ENCODE data around the gene RASSF7. TPM values are rescaled to one million over a fixed set of nuclear protein-coding genes. Genes with fewer than 3 reads are reported as not detected.

RASSF7 gene
- total RNA-seq, 1 donor from 2014 or later, result 38.2 TPM

DNA sequence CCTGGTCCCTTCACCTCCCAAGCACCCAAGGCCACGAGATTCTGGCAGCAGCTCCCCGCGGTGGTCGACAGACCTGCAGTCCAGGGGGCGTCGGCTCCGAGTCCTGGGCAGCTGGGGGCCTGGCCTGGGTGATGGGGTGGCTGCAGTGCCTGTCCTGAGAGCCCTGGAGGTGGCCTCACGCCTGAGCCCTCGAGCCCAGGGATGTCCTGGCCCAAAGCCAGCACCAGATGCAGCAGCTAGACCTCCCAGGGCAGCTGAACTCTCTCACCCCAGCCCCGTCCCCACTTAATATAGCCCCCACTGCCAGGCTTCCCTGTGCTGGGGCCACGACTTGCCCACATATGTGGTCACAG, 6.8 kb upstream of the RASSF7 start:
- Mint-ChIP-seq H3K4me3 (ENCODE audit: low read depth) (no peak overlapping the region), H3K4me1 (ENCODE audit: low read depth) (no peaks in the 10 kb centered on the region), H3K27ac (no peak overlapping the region), H3K9me3 (ENCODE audit: low read depth) (no peaks in the 10 kb centered on the region), H3K36me3 (ENCODE audit: insufficient read depth) (no peaks in the 10 kb centered on the region), H3K27me3 (peaks cover 14% of the 10 kb centered on the region)
- DNase-seq (ENCODE audit: low spot score, unreplicated experiment), result no peak
- TF ChIP-seq, protein P1, sequence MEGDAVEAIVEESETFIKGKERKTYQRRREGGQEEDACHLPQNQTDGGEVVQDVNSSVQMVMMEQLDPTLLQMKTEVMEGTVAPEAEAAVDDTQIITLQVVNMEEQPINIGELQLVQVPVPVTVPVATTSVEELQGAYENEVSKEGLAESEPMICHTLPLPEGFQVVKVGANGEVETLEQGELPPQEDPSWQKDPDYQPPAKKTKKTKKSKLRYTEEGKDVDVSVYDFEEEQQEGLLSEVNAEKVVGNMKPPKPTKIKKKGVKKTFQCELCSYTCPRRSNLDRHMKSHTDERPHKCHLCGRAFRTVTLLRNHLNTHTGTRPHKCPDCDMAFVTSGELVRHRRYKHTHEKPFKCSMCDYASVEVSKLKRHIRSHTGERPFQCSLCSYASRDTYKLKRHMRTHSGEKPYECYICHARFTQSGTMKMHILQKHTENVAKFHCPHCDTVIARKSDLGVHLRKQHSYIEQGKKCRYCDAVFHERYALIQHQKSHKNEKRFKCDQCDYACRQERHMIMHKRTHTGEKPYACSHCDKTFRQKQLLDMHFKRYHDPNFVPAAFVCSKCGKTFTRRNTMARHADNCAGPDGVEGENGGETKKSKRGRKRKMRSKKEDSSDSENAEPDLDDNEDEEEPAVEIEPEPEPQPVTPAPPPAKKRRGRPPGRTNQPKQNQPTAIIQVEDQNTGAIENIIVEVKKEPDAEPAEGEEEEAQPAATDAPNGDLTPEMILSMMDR (IDR thresholded peaks at IDR 0.05; ENCODE audit: unreplicated experiment), result no peak

DNA sequence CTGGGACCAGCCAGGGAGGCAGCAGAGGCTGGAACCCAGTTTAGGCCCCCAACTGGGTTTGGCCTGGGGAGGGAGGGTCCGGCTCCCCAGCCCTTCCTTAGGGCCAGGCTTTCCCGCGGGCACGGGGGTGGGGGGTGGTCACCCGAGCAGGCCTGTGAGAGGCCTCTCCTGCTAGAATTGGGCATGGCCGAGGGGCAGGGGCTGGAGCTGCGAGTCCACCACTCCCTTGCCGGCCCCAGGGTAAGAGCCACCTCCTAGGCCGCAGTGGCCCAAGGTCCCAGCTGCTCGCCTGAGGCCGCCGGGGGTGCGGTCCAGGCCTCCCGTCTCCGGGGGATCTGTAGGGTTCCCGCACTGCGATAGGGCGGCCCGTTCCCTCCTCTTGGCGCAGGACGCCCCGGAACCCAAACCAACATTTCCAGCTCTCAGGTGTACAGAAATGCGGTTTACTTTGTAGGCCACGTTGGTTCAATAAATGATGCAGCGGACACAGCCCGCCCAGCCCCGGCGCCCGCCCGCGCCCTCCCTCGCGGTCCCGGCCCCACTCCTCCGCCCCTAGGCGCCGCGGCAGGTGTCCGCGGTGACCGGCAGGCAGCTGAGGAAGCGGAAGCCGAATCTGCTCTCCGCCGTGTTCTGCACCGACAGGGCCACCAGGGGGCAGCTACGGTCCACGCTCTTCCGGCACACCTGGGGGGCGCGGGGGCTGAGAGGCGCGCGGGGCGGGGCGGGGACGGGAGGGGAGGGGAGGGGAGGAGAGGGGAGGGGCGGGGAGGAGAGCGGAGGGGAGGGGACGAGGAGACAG, 6.1 kb upstream of the RASSF7 start:
- no peaks in the 10 kb centered on the region for H3K36me3 Mint-ChIP-seq (ENCODE audit: insufficient read depth)

DNA sequence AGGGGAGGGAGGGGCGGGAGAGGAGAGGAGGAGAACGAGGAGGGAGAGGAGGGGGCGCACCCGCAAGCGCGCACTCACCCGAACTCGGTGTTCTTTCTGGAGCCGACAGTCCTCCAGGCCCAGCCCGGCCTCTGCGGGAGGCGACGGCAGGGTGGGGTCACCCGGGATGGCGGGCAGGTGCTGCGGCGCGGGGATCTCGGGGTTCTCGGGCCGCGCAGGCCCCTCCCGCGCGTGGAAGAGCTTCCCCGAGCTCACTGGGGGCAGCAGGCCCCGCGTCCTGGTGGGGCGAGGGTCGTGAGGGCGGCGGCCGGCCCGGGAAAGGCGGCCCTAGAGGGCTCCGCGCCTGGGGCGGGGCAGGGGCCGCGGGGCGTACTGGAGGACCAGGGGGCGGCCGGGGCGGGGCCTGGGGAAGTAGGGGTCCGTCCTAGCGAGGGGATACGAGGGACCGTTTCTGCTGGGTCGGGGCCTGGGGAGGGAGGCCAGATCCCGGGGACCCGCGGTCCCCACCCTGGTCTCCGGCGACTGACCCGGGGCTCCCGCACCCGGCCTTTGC, 5.5 kb upstream of the RASSF7 start:
- TF ChIP-seq, protein P1 (IDR thresholded peaks at IDR 0.05; ENCODE audit: unreplicated experiment), result no peak
- Mint-ChIP-seq H3K36me3 (ENCODE audit: insufficient read depth) (no peaks in the 10 kb centered on the region), H3K4me3 (ENCODE audit: low read depth) (peak overlapping the region; percentile 33), H3K27me3 (peaks cover 14% of the 10 kb centered on the region), H3K9me3 (ENCODE audit: low read depth) (no peaks in the 10 kb centered on the region), H3K4me1 (ENCODE audit: low read depth) (peaks cover 6% of the 10 kb centered on the region), H3K27ac (no peak overlapping the region)
- DNase-seq (ENCODE audit: low spot score, unreplicated experiment), result no peak

More for the DNA sequence above, 6.1 kb upstream of the RASSF7 start:
- H3K9me3 Mint-ChIP-seq (ENCODE audit: low read depth), result no peaks in the 10 kb centered on the region
- peaks cover 14% of the 10 kb centered on the region for H3K27me3 Mint-ChIP-seq
- peaks cover 2% of the 10 kb centered on the region for H3K4me1 Mint-ChIP-seq (ENCODE audit: low read depth)
- no peak overlapping the region for H3K27ac Mint-ChIP-seq
- H3K4me3 Mint-ChIP-seq (ENCODE audit: low read depth), result no peak overlapping the region
- peak; percentile 70 for DNase-seq (ENCODE audit: low spot score, unreplicated experiment)
- TF ChIP-seq, protein P1 (IDR thresholded peaks at IDR 0.05; ENCODE audit: unreplicated experiment), result peak; percentile 61

DNA sequence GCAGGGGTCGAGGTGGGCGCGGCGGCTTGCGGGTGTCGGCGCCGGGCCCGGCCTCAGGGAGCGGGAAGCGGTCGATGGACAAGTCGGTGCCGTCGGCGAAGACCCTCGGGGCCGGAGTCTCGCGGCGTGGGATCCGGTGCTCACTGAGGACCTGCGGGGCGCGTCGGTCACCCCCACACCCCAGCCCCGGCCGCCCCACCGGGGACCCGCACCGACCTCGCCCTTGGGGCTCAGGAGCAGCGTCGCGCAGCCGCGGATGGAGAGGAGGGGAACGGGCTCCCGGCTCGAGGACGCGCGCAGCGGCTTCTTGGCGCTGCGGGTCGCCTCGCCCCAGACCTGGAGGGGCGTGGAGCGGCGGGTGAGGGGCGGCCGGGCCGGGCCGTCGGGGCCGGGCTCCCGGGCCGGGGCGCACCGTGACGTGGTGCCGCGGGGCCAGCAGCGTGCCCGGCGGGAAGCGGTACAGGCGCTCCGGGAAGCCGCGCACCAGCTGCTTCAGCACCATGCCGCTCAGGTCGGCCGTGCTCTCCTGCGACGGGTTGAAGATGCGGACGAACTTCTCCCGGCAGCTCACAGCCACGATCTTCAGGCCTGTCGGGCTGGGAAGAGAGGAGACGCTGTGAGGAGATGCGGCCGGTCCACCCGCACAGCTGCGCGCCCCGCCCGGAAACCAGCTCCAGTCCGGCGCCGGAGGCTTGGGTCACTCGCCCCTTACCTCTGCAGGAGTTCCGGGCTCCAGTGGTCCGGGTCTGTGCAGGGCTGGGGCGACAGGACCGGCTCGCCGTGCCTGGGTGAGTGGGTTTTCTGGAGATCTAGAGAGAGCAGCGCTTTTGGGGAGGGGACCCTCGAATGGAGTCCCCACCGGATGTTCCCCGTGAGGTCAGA, 4.7 kb upstream of the RASSF7 start:
- H3K27me3 Mint-ChIP-seq, result peaks cover 14% of the 10 kb centered on the region
- H3K4me3 Mint-ChIP-seq (ENCODE audit: low read depth), result peak overlapping the region; percentile 14
- DNase-seq (ENCODE audit: low spot score, unreplicated experiment), result no peak
- peaks cover 6% of the 10 kb centered on the region for H3K4me1 Mint-ChIP-seq (ENCODE audit: low read depth)
- TF ChIP-seq, protein P1 (IDR thresholded peaks at IDR 0.05; ENCODE audit: unreplicated experiment), result no peak
- no peak overlapping the region for H3K27ac Mint-ChIP-seq
- no peaks in the 10 kb centered on the region for H3K36me3 Mint-ChIP-seq (ENCODE audit: insufficient read depth)
- H3K9me3 Mint-ChIP-seq (ENCODE audit: low read depth), result no peaks in the 10 kb centered on the region

DNA sequence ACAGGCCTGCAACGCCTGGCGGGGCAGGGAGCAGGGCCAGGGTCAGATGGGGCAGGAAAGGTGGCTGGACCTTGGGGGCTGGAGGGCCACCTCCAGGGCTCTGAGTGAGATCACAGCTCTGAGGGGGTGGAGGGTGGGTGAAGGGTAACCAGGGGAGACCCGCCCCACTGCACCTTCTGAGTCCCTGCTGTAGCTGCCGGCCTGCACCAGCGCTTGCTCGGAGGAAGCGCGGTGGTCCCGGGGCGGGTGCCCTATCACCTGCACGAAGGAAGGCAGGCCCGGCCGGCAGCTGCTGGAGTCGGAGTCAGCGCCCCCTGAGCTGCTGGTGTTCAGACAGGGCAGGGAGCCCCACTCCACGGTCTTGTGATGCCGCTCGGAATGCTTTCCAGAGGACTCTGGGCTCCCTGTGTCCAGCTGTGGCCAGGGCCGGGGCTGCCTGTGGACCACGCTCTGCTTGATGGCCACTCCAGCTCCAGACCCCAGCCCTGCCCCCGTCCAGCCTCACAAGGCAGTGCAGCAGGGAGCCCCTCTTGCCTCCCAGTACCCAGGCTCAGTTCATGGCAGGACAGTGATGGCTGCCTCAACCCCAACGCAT, 4.0 kb upstream of the RASSF7 start:
- Mint-ChIP-seq H3K4me3 (ENCODE audit: low read depth) (peak overlapping the region; percentile 14), H3K27ac (no peak overlapping the region), H3K9me3 (ENCODE audit: low read depth) (no peaks in the 10 kb centered on the region), H3K4me1 (ENCODE audit: low read depth) (peaks cover 10% of the 10 kb centered on the region), H3K27me3 (peaks cover 14% of the 10 kb centered on the region), H3K36me3 (ENCODE audit: insufficient read depth) (no peaks in the 10 kb centered on the region)
- TF ChIP-seq, protein P1 (IDR thresholded peaks at IDR 0.05; ENCODE audit: unreplicated experiment), result no peak
- DNase-seq (ENCODE audit: low spot score, unreplicated experiment), result no peak
